Measurements from ENCODE around the gene COQ5. TPM values are rescaled to one million over a fixed set of nuclear protein-coding genes. Genes with fewer than 3 reads are reported as not detected.
A peak's percentile ranks its signal among the peaks of the same experiment; 100 is the strongest.

The COQ5 gene
- polyA plus RNA-seq, 1 donor (not counting 4 experiments of a cell fraction or from before 2014, with no cell fraction given), result 38.7 TPM

DNA sequence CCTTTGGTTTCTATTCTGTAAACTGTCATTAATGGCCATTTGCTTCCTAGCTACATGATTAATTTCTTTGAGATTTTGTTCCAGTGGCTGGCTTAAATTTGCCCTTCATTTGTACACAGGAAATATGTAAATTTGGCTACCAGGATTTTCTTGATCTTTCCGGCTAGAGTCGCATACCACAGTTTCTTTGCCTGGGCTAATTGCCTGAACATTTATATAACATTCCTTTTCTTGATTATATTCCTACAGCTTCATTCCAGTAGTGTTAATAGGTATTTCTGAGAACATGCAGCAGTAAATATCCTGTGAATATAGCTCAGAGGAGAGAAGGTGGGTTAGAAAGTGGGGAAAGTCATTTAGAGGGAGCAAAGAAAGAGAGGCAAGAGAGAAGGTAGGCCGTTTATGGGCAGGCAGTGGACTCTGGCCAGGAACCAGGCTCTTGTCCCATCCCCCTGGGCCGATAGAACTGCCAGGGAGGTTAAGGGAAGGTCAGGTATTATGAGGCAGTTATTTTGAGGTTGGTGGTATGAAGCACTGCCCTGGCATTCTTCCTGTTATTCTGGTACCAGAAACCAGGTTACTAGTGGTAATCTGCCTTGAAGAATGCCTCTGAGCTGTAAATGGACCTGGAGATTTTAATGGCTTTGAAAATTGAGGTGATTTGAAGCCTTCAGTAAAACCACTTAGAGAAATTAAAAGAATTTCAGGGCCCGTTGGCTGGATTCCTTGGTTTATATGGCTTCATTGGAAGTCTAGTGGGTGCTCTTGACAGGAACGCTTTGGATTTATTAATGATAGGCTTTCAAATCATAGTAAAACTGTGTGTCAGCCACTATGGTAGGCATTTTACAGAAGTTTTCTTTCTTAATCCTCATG is 9.6 kb upstream of the COQ5 start:
- H3K9ac ChIP-seq (ENCODE audit: control insufficient read depth, extremely low read depth, insufficient read depth, low read length), result peak overlapping the region; percentile 15
- no peak for FAIRE-seq

DNA sequence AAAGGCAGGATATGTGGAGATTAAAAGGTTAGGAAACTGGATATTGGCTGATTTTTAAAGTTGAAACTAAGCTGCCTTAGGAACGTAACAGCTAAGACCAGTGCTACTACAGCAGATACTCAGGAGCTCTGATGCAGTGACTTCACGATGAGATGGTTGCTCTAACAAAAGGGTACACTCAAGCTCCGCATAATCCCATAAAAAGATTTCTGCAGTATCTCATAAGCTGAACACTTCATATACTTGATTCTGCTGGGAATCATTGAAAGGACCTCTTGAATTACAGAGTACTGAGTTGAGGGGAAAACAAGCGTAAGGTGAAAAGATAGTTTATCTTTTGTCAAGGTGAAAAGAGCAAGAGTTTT is 8.9 kb upstream of the COQ5 start:
- H2AFZ ChIP-seq (ENCODE audit: control insufficient read depth, low read length), result no peak overlapping the region
- H3K4me3 ChIP-seq (ENCODE audit: control insufficient read depth in 2 of 3, extremely low read depth in 1 of 3, insufficient read depth in 2 of 3, low read depth in 1 of 3, low read length in 3 of 3), result no peak overlapping the region
- H3K79me2 ChIP-seq (ENCODE audit: control insufficient read depth, insufficient read depth, low read length), result peaks cover 87% of the 10 kb centered on the region
- H3K9me1 ChIP-seq (ENCODE audit: control insufficient read depth, extremely low read depth, insufficient read depth, low read length), result peaks cover 3% of the 10 kb centered on the region
- H3K4me2 ChIP-seq (ENCODE audit: control insufficient read depth, extremely low read depth, insufficient read depth, low read depth, low read length), result peak overlapping the region; percentile 49
- TF ChIP-seq EZH2 (IDR thresholded peaks at IDR 0.05; ENCODE audit: low read length), result no peak
- TF ChIP-seq, protein P1, sequence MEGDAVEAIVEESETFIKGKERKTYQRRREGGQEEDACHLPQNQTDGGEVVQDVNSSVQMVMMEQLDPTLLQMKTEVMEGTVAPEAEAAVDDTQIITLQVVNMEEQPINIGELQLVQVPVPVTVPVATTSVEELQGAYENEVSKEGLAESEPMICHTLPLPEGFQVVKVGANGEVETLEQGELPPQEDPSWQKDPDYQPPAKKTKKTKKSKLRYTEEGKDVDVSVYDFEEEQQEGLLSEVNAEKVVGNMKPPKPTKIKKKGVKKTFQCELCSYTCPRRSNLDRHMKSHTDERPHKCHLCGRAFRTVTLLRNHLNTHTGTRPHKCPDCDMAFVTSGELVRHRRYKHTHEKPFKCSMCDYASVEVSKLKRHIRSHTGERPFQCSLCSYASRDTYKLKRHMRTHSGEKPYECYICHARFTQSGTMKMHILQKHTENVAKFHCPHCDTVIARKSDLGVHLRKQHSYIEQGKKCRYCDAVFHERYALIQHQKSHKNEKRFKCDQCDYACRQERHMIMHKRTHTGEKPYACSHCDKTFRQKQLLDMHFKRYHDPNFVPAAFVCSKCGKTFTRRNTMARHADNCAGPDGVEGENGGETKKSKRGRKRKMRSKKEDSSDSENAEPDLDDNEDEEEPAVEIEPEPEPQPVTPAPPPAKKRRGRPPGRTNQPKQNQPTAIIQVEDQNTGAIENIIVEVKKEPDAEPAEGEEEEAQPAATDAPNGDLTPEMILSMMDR (optimal IDR thresholded peaks at IDR 0.05 in 1 of 3, IDR thresholded peaks at IDR 0.05 in 1 of 3, conservative IDR thresholded peaks at IDR 0.05 in 1 of 3; ENCODE audit: extremely low read depth in 1 of 3, insufficient read depth in 2 of 3, low read length in 3 of 3), result no peak
- no peaks in the 10 kb centered on the region for H3K9me3 ChIP-seq (ENCODE audit: control insufficient read depth, low read depth, low read length)
- H4K20me1 ChIP-seq (ENCODE audit: control insufficient read depth, extremely low read depth, insufficient read depth, low read length), result peaks cover 45% of the 10 kb centered on the region
- peak overlapping the region; percentile 1 for H3K9ac ChIP-seq (ENCODE audit: control insufficient read depth, extremely low read depth, insufficient read depth, low read length)
- H3K27me3 ChIP-seq (ENCODE audit: control insufficient read depth, extremely low read depth, insufficient read depth, low read length), result no peaks in the 10 kb centered on the region
- FAIRE-seq (no peak), DNase-seq (ENCODE audit: low read depth, low spot score) (no peak)
- peaks cover 8 to 22% of the 10 kb centered on the region in 2 experiments for H3K36me3 ChIP-seq (ENCODE audit: control insufficient read depth in 2 of 2, extremely low read depth in 1 of 2, insufficient read depth in 2 of 2, low read length in 2 of 2)
- no peak overlapping the region for H3K27ac ChIP-seq (ENCODE audit: control insufficient read depth, insufficient read depth, low read length)
- H3K4me1 ChIP-seq (ENCODE audit: control insufficient read depth, extremely low read depth, insufficient read depth, low read length), result peaks cover 38% of the 10 kb centered on the region
- dilution Hi-C loops (cut with MboI; ENCODE audit: extremely low pct_ligation_motif_present, low sequenced_read_pairs), result no loop called here

More for the DNA sequence above, 9.6 kb upstream of the COQ5 start:
- TF ChIP-seq, protein P1 (optimal IDR thresholded peaks at IDR 0.05 in 1 of 3, IDR thresholded peaks at IDR 0.05 in 1 of 3, conservative IDR thresholded peaks at IDR 0.05 in 1 of 3; ENCODE audit: extremely low read depth in 1 of 3, insufficient read depth in 2 of 3, low read length in 3 of 3), result no peak
- TF ChIP-seq EZH2 (IDR thresholded peaks at IDR 0.05; ENCODE audit: low read length), result no peak
- Histone ChIP-seq H3K27ac (ENCODE audit: control insufficient read depth, insufficient read depth, low read length) (peak overlapping the region; percentile 19), H4K20me1 (ENCODE audit: control insufficient read depth, extremely low read depth, insufficient read depth, low read length) (peaks cover 46% of the 10 kb centered on the region), H3K27me3 (ENCODE audit: control insufficient read depth, extremely low read depth, insufficient read depth, low read length) (no peaks in the 10 kb centered on the region), H3K4me3 (ENCODE audit: control insufficient read depth in 2 of 3, extremely low read depth in 1 of 3, insufficient read depth in 2 of 3, low read depth in 1 of 3, low read length in 3 of 3) (peak overlapping the region in 1 of 3 experiments; percentile 4), H3K4me2 (ENCODE audit: control insufficient read depth, extremely low read depth, insufficient read depth, low read depth, low read length) (peak overlapping the region; percentile 49), H3K9me3 (ENCODE audit: control insufficient read depth, low read depth, low read length) (no peaks in the 10 kb centered on the region), H3K79me2 (ENCODE audit: control insufficient read depth, insufficient read depth, low read length) (peaks cover 93% of the 10 kb centered on the region), H3K36me3 (ENCODE audit: control insufficient read depth in 2 of 2, extremely low read depth in 1 of 2, insufficient read depth in 2 of 2, low read length in 2 of 2) (peaks cover 8 to 22% of the 10 kb centered on the region in 2 experiments), H2AFZ (ENCODE audit: control insufficient read depth, low read length) (no peak overlapping the region), H3K4me1 (ENCODE audit: control insufficient read depth, extremely low read depth, insufficient read depth, low read length) (peaks cover 38% of the 10 kb centered on the region), H3K9me1 (ENCODE audit: control insufficient read depth, extremely low read depth, insufficient read depth, low read length) (peaks cover 3% of the 10 kb centered on the region)
- DNase-seq (ENCODE audit: low read depth, low spot score), result no peak
- dilution Hi-C loops (cut with MboI; ENCODE audit: extremely low pct_ligation_motif_present, low sequenced_read_pairs), result no loop called here
